ENCODE data around the gene OR10H2. TPM values are rescaled to one million over a fixed set of nuclear protein-coding genes. Genes with fewer than 3 reads are reported as not detected.

Gene OR10H2
- total and polyA plus RNA-seq, 2 of the 8 experiments (the other 6 are each of a cell fraction or from before 2014, with no cell fraction given): not detected

DNA sequence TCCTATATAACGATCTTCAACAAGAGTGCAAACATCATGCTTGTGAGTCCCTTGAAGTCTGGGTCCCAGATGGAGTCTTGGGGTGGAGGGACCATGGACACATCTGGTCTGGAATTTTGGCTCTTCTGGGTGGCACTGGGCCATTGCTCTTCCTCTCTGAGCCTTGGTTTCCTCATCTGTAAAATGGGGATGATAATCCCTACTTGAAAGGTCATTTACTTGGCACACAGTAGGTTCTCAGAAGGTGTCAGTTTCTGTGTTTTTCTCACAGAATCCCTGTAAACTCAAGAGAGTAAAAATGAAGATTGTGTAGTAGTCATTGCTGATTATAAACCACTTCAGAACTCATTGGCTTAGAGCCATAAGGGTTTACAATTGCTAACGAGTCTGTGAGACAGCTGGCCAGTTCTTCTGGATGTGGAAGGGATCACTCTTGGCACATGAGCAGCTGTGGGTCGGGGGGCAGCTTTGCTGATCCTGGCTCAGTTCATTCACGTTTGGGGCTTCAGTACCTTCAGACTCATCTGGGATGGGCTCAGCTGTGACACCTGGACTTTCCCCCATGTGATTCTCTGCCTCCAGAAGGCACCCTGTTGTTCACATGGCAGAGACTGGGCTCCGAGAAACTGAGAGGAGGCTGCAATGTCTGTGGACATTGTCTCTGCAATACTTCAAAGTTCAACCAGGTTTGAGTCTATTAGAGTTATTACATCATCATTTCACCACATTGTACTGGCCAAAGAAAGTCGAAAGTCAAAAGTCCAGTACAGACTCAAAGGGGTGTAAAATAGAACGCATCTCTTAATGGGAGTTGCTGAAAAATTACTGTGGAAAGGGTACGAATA is 47.1 kb upstream of the OR10H2 start:
- H3K14ac ChIP-seq (ENCODE audit: insufficient read length): no peak overlapping the region
- CTCF ChIA-PET (ENCODE audit: partially characterized antibody): no interaction called here
- no peak overlapping the region for H3K27ac ChIP-seq (ENCODE audit: low read depth, low read length)
- H4K8ac ChIP-seq (ENCODE audit: extremely low read depth, insufficient read depth, low read length): no peak overlapping the region
- DNase-seq (ENCODE audit: low read depth in 1 of 2, low spot score in 2 of 2): no peak
- no peaks in the 10 kb centered on the region for H3K79me2 ChIP-seq (ENCODE audit: control insufficient read depth in 1 of 2, insufficient read depth in 2 of 2, low read length in 2 of 2)
- H2AFZ ChIP-seq (ENCODE audit: low read length): no peak overlapping the region
- no peak overlapping the region for H2BK15ac ChIP-seq (ENCODE audit: low read length)
- POLR2A ChIA-PET (ENCODE audit: partially characterized antibody): no interaction called here
- no peak overlapping the region for H3K4me3 ChIP-seq (ENCODE audit: extremely low read depth in 1 of 4, insufficient read depth in 2 of 4, low read depth in 3 of 4, low read length in 4 of 4)
- H3K4me2 ChIP-seq (ENCODE audit: insufficient read depth in 1 of 2, low read depth in 2 of 2, low read length in 2 of 2): no peak overlapping the region
- H3K18ac ChIP-seq (ENCODE audit: extremely low read depth, low read length): no peak overlapping the region
- H3K4ac ChIP-seq (replicated peaks; ENCODE audit: insufficient read length, low read depth, low read length): no peak overlapping the region
- H2BK120ac ChIP-seq (replicated peaks; ENCODE audit: low read depth, low read length): no peak overlapping the region
- no peak overlapping the region for H2BK20ac ChIP-seq (ENCODE audit: low read length)
- no peak overlapping the region for H4K91ac ChIP-seq (replicated peaks; ENCODE audit: insufficient read length, low read length)
- no peaks in the 10 kb centered on the region for H3K4me1 ChIP-seq (replicated peaks in 1 of 4; ENCODE audit: control insufficient read depth in 3 of 4, insufficient read depth in 4 of 4, low read length in 3 of 4)
- no peak overlapping the region for H2BK12ac ChIP-seq (ENCODE audit: low read depth, low read length)
- H3K23me2 ChIP-seq (ENCODE audit: low read depth, low read length): no peaks in the 10 kb centered on the region
- H2AK5ac ChIP-seq (ENCODE audit: low read depth, low read length): no peak overlapping the region
- no peaks in the 10 kb centered on the region for H3K79me1 ChIP-seq (ENCODE audit: low read depth, low read length)
- no peak overlapping the region for H3K23ac ChIP-seq (ENCODE audit: insufficient read length)
- H2BK5ac ChIP-seq (ENCODE audit: low read depth, low read length): no peak overlapping the region
- WGBS, 2 experiments (ENCODE audit: extremely low coverage in 1 of 2, insufficient coverage in 1 of 2, insufficient read length in 1 of 2, insufficient replicate concordance in 2 of 2, low coverage in 1 of 2, low lambda C conversion rate in 2 of 2, missing lambda C conversion rate in 1 of 2): 57% methylated on average over 8 of the region's 8 CpGs; no CpG with 5 or more reads in 1 of the 2 experiments
- no peaks in the 10 kb centered on the region for H4K20me1 ChIP-seq (replicated peaks in 1 of 2; ENCODE audit: control insufficient read depth in 1 of 2, insufficient read depth in 2 of 2, low read length in 2 of 2)
- H3K9ac ChIP-seq (replicated peaks in 1 of 4; ENCODE audit: extremely low read depth in 1 of 4, low read depth in 3 of 4, low read length in 3 of 4): no peak overlapping the region
- no peak for FAIRE-seq
- H3K56ac ChIP-seq (replicated peaks; ENCODE audit: insufficient read length, low read depth, low read length): no peak overlapping the region
- H3K36me3 ChIP-seq (ENCODE audit: control insufficient read depth in 2 of 4, insufficient read depth in 4 of 4, low read length in 3 of 4): no peaks in the 10 kb centered on the region
- no peaks in the 10 kb centered on the region for H3K27me3 ChIP-seq (replicated peaks in 1 of 4; ENCODE audit: control insufficient read depth in 3 of 4, extremely low read depth in 1 of 4, insufficient read depth in 3 of 4, low read length in 3 of 4)
- peaks cover 70 to 85% of the 10 kb centered on the region in 2 experiments for H3K9me3 ChIP-seq (ENCODE audit: insufficient read depth in 2 of 2, low read depth in 1 of 2, low read length in 1 of 2)
- H4K5ac ChIP-seq (ENCODE audit: insufficient read length, low read depth, low read length): no peak overlapping the region
- TF ChIP-seq NRF1 (IDR thresholded peaks at IDR 0.05; ENCODE audit: low read depth, low read length): no peak
- TF ChIP-seq, protein P1, sequence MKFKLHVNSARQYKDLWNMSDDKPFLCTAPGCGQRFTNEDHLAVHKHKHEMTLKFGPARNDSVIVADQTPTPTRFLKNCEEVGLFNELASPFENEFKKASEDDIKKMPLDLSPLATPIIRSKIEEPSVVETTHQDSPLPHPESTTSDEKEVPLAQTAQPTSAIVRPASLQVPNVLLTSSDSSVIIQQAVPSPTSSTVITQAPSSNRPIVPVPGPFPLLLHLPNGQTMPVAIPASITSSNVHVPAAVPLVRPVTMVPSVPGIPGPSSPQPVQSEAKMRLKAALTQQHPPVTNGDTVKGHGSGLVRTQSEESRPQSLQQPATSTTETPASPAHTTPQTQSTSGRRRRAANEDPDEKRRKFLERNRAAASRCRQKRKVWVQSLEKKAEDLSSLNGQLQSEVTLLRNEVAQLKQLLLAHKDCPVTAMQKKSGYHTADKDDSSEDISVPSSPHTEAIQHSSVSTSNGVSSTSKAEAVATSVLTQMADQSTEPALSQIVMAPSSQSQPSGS (IDR thresholded peaks at IDR 0.05; ENCODE audit: low read length): no peak
- no peak for TF ChIP-seq EZH2 (IDR thresholded peaks at IDR 0.05; ENCODE audit: low read depth, low read length, severe bottlenecking)
- no peak for TF ChIP-seq TAF7 (optimal IDR thresholded peaks at IDR 0.05; ENCODE audit: borderline replicate concordance, low read depth, low read length)
- TF ChIP-seq SIN3A (conservative IDR thresholded peaks at IDR 0.05 in 1 of 2, IDR thresholded peaks at IDR 0.05 in 1 of 2; ENCODE audit: low read depth in 1 of 2, low read length in 2 of 2): no peak
- no peak for TF ChIP-seq RBBP5 (IDR thresholded peaks at IDR 0.05; ENCODE audit: borderline replicate concordance, low read depth, low read length)

All from H1 (cell line).